ENCODE measurements around the gene ACAD11.
"Not testable (repeated sequence)": the region's sequence is repeated elsewhere in the genome, so short reads cannot be mapped to it uniquely, and the experiment has no call there.

The ACAD11 gene

GRCh38 chr3:132650153-132650552 is 9.5 kb downstream of the ACAD11 start:
- in situ Hi-C loops (cut with MboI; ENCODE audit: low sequenced_read_pairs) = no loop called here

GRCh38 chr3:132645058-132645457 is 14.6 kb downstream of the ACAD11 start:
- in situ Hi-C loops (cut with MboI; ENCODE audit: low sequenced_read_pairs) = no loop called here

GRCh38 chr3:132643366-132643765 is 16.2 kb downstream of the ACAD11 start:
- in situ Hi-C loops (cut with MboI; ENCODE audit: low sequenced_read_pairs) = no loop called here

GRCh38 chr3:132642539-132642847 is 17.1 kb downstream of the ACAD11 start:
- in situ Hi-C loops (cut with MboI; ENCODE audit: low sequenced_read_pairs) = no loop called here

- in situ Hi-C loops (cut with MboI; ENCODE audit: low sequenced_read_pairs) = no loop called here
These were observed 17.6 kb downstream of the ACAD11 start for GRCh38 chr3:132641837-132642538.

- in situ Hi-C loops (cut with MboI; ENCODE audit: low sequenced_read_pairs) = not testable (repeated sequence)
These were observed 18.2 kb downstream of the ACAD11 start for GRCh38 chr3:132641427-132641826.

- in situ Hi-C loops (cut with MboI; ENCODE audit: low sequenced_read_pairs) = loop anchor here (10.0 kb wide), 1 partner anchor 94 kb away; no protein-coding TSS in a partner anchor
These were observed 20.9 kb downstream of the ACAD11 start for GRCh38 chr3:132638706-132639105.

GRCh38 chr3:132637590-132637989 is 22.0 kb downstream of the ACAD11 start:
- in situ Hi-C loops (cut with MboI; ENCODE audit: low sequenced_read_pairs) = loop anchor here (10.0 kb wide), 1 partner anchor 93 kb away; no protein-coding TSS in a partner anchor

- in situ Hi-C loops (cut with MboI; ENCODE audit: low sequenced_read_pairs) = loop anchor here (10.0 kb wide), 1 partner anchor 90 kb away; no protein-coding TSS in a partner anchor
These were observed 24.6 kb downstream of the ACAD11 start for GRCh38 chr3:132635052-132635451.

- in situ Hi-C loops (cut with MboI; ENCODE audit: low sequenced_read_pairs) = loop anchor here (10.0 kb wide), 1 partner anchor 86 kb away; no protein-coding TSS in a partner anchor
These were observed 29.0 kb downstream of the ACAD11 start for GRCh38 chr3:132630612-132631011.

- in situ Hi-C loops (cut with MboI; ENCODE audit: low sequenced_read_pairs) = loop anchor here (10.0 kb wide), 1 partner anchor 85 kb away; no protein-coding TSS in a partner anchor
These were observed 29.7 kb downstream of the ACAD11 start for GRCh38 chr3:132629928-132630327.

GRCh38 chr3:132628157-132628556 is 31.5 kb downstream of the ACAD11 start:
- in situ Hi-C loops (cut with MboI; ENCODE audit: low sequenced_read_pairs) = no loop called here

- in situ Hi-C loops (cut with MboI; ENCODE audit: low sequenced_read_pairs) = no loop called here
These were observed 32.7 kb downstream of the ACAD11 start for GRCh38 chr3:132626955-132627354.

- in situ Hi-C loops (cut with MboI; ENCODE audit: low sequenced_read_pairs) = no loop called here
These were observed 34.0 kb downstream of the ACAD11 start for GRCh38 chr3:132625613-132626012.

- in situ Hi-C loops (cut with MboI; ENCODE audit: low sequenced_read_pairs) = no loop called here
These were observed 34.8 kb downstream of the ACAD11 start for GRCh38 chr3:132624790-132625189.

GRCh38 chr3:132623646-132624045 is 36.0 kb downstream of the ACAD11 start:
- in situ Hi-C loops (cut with MboI; ENCODE audit: low sequenced_read_pairs) = no loop called here

- in situ Hi-C loops (cut with MboI; ENCODE audit: low sequenced_read_pairs) = no loop called here
These were observed 36.8 kb downstream of the ACAD11 start for GRCh38 chr3:132622761-132623160.

GRCh38 chr3:132622148-132622547 is 37.5 kb downstream of the ACAD11 start:
- in situ Hi-C loops (cut with MboI; ENCODE audit: low sequenced_read_pairs) = no loop called here

- in situ Hi-C loops (cut with MboI; ENCODE audit: low sequenced_read_pairs) = no loop called here
These were observed 42.8 kb downstream of the ACAD11 start for GRCh38 chr3:132616780-132617179.

- in situ Hi-C loops (cut with MboI; ENCODE audit: low sequenced_read_pairs) = no loop called here
These were observed 43.7 kb downstream of the ACAD11 start for GRCh38 chr3:132615881-132616280.

GRCh38 chr3:132615301-132615700 is 44.3 kb downstream of the ACAD11 start:
- in situ Hi-C loops (cut with MboI; ENCODE audit: low sequenced_read_pairs) = not testable (repeated sequence)

- in situ Hi-C loops (cut with MboI; ENCODE audit: low sequenced_read_pairs) = not testable (repeated sequence)
These were observed 53.0 kb downstream of the ACAD11 start for GRCh38 chr3:132606620-132607019.

GRCh38 chr3:132606085-132606484 is 53.5 kb downstream of the ACAD11 start:
- in situ Hi-C loops (cut with MboI; ENCODE audit: low sequenced_read_pairs) = no loop called here

Data from HL-60/S4 treated with retinoic acid at 250 ng/mL for 4 days and 3 days (cell line).